Activated CD4-positive, alpha-beta T cell treated with anti-CD3 and anti-CD28 coated beads for 1 hour (primary cell): ENCODE results near the gene CAB39L.

Experiments used
- DNase-seq: peaks from one replicate; pipeline ENCODE4 v3.0.0-alpha.2; 2020

Gene CAB39L

GRCh38 chr13:49395878-49396380, 47.9 kb downstream of the CAB39L start:
- DNase-seq, result no peak

DNA sequence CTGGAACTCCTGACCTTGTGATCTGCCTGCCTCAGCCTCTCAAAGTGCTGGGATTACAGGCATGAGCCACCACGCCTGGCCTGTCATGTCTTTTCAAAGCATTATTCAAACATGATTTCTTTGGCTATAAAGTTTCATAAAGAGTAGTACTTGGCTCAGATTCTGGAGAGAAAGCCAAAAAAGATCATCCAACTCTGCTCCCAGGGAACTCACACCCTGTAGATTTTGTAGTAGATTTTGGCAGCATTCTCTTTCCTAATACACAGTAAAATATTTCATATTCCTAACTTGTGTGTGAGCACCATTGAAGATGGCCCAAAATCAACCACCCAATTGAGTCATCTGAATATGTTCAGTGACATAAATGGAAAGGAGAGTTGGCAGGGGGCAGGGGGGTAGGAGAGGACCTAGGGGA, 48.4 kb downstream of the CAB39L start:
- no peak for DNase-seq

- DNase-seq, result no peak
Measured at GRCh38 chr13:49388091-49388635, 55.7 kb downstream of the CAB39L start.

- no peak for DNase-seq
Measured at GRCh38 chr13:49386664-49387063, 57.2 kb downstream of the CAB39L start.

- DNase-seq, result no peak
Measured at GRCh38 chr13:49376121-49376520, 67.7 kb downstream of the CAB39L start.

DNA sequence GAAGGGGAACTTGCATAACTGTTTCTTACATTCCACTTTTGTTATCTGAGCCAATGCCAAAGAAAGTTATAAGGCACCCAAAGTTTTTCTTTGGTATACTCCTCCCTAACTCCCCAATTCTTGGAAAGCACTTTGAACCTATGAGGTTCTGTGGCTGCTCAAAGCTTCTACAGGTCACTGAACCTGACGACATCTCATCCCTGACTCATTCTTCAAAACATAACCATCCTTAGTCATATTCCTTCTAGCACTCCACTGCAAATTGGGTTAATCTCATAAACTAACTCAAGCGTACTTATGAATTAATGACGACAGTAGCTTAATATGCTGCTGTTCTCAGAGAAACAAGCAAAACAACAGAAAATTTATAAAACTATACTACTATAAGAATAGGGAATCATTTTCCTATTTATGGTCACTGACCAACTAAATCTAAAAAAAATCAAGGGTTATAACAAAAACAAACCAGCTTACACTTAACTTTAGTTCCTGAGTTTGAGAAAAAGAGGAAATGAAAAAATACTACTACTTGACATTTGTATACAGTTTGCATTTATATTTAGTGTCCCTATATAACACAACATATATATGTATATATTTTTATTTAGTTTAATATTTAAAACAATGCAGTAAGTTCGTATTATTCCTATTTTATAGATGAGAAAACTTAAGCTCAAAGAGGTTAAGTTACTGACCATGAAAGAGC, 69.1 kb downstream of the CAB39L start:
- DNase-seq, result no peak

DNA sequence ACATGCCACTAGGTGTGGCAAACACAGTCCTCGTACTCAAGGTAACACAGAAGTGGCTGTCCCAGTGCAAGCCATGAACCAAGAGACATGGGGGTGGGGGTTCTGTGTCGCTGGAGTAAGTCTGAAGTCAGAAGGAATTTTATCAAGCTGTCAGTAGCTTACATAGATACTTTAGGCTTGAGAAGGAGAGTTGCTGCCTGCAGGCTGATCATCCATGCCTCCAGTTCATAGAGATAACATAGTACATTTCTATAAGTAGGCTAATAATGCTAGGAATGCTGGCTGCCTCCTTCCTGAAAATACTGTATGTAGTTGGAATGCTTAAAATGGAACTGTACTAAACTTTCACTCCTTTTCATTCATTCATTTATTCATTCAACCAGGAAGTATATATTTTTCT, 70.1 kb downstream of the CAB39L start:
- no peak for DNase-seq

- no peak for DNase-seq
Measured at GRCh38 chr13:49371943-49372613, 71.8 kb downstream of the CAB39L start.

GRCh38 chr13:49370371-49370770, 73.5 kb downstream of the CAB39L start:
- DNase-seq, result no peak

DNA sequence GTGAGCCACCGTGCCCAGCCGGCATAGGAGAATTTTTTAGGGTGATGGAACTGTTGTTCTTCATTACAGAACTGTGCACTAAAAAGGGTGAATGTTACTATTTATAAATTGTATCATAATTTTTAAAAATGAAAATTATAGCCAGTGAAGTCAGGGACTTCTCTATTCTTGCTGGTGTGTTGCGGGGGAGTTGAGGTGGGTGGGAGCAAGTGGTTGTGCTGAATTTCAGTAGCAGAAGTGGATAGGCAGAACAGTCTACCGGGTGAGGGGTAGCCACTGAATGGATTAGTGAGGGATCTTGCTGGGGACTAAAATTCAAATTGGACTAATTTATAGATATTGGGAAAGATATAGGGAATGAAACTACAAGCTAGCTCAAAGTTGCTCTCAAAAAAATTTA, 74.0 kb downstream of the CAB39L start:
- DNase-seq, result no peak

- no peak for DNase-seq
Measured at GRCh38 chr13:49368688-49369087, 75.2 kb downstream of the CAB39L start.

- no peak for DNase-seq
Measured at GRCh38 chr13:49367640-49368422, 76.0 kb downstream of the CAB39L start.

DNA sequence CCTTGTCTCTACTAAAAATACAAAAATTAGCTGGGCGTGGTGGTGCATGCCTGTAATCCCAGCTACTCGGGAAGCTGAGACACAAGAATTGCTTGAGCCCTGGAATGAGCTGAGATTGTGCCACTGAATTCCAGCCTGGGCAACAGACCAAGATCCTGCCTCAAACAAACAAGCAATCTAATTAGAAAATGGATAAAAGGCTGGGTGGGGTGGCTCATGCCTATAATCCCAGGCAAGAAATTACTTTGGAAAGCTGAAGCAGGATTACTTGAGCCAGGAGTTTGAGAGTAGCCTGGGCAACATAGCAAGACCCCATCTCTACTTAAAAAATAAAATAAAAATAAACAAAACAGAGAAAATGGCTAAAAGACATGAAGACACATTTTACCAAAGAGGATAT, 77.0 kb downstream of the CAB39L start:
- DNase-seq, result no peak

GRCh38 chr13:49357694-49358093, 86.2 kb downstream of the CAB39L start:
- no peak for DNase-seq

DNA sequence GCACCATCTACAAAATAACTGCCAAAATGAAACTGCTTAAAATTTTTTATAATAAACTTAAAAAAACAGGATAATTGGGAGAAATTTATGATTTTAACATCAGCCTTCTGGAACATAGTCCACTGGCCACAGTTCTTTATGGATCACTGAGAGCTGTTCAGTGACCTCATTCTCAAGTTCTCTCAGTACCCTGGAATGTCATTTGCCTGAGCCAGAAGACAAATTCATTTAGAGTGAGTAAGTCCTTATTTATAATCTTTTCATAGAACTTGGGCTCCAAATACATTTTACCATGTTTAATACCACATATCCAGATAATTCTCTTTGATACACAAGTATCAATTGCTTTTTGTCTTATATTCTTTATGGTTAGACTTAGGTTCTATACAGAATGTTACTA, 87.6 kb downstream of the CAB39L start:
- no peak for DNase-seq

DNA sequence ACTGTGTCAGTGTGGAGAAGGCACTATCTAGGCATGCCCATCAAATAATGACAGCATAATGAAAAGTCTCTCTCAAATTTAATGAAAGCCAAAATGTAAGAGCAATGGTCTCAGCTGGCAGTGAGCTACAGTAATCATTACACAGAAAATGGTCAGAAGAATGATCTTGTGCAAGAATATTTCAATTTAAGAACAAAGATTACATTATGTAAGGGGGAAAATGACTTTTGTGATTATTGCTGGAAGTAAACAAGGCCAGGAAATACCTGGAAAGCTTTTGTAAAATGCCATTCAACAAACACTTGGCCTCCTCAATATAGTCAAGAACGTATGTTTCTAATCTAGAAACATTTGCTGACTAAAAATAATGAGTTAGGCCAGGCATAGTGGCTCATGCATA, 89.1 kb downstream of the CAB39L start:
- no peak for DNase-seq

GRCh38 chr13:49353908-49354307, 90.0 kb downstream of the CAB39L start:
- DNase-seq, result no peak

DNA sequence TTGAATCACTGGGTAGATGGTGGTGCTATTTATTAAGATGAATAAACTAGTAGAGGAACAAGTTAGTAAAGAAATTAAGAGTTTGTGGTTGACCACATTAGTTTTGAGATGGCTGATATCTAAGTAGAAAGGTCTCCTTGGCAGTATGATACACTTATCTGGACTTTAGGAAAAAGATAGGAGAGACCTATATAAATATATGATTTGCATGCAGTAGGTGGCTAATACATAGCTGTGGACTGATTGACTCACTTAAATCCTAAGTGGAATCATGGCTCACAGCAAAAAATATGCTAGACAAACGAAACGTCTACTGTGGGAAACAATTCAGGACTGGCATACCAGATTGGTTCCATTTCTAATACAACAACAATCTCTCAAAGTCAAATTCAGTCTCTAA, 92.0 kb downstream of the CAB39L start:
- DNase-seq, result no peak

DNA sequence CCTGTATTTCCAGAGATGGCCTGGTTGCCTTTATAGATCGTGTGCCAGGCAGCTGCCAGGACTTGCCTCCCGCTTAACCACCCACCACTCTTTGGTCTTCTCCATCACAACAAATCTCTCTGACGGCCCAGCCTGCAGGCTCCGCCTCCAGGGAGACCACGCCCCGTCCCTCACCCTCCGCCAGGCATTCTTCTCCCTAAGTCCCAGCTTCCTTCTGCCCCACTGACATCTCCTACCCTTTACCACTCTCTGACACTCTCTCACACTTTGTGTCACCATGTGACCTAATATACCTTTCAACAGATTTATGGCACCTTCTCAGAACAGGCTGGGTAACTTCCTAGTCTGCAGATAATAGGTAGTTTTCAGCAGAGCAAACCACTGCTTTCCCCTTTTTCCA, 95.1 kb downstream of the CAB39L start:
- no peak for DNase-seq

GRCh38 chr13:49347650-49348385, 96.0 kb downstream of the CAB39L start:
- DNase-seq, result no peak

DNA sequence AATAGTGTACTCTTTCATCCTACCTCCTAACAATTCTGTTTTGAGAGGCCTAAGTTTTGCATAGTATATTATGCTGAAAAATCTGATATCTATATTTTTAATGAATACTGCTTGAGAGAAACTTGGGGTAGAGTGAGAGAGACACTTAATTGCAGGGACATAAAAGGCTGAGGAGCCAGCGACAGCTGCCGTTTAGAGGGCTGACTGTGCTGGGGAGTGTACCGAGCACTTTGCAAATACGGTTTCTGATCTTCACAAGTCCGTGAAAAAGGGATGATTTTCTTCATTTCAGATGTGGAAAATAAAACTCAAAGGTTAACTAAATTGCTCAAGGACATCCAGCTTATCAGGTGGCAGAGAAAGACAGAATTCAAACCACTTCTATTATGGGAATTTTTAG, 97.4 kb downstream of the CAB39L start:
- DNase-seq, result no peak

DNA sequence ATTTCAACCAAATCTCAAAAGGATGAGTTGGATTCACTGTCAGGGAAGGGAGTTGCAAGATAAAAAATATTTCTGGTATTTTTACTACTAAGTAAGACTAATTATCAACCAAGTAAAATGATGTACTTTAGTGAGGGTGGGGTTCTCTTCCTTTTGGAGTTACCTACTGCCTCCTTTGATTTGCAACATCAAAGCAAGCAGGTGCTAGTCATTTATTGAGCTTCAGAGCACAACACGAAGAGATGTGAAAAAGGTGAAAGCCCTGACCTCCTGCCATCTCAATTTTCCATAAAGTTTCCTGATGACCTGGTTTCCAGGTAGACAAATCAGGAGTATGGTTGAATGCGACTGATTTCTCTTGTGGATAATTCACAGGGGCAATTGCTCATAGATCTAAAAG, 100.1 kb downstream of the CAB39L start:
- no peak for DNase-seq

DNA sequence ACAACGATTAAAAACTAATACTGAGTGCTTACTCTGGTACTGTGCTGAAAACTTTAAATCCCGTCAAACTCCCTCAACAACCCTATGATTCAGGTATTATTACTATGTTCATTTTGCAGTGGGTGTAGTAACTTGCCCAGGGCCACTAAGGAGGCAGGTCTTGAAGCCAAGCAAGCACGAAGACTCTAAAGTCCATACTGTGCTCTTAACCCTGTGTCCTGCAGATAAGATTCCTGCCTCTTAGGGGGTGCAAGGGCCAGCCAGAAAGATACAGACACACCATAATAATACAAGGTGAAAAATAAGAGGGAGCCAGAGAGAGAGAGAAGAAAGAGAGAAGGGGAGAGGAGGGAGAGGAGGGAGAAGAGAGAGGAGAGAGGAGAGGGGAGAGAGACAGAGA, 100.6 kb downstream of the CAB39L start:
- DNase-seq, result no peak
